ENCODE measurements around the gene FNBP1L.

FNBP1L gene

GRCh38 chr1:93447481-93448291 is at the start of gene FNBP1L:
FNBP1L (plus strand) TSS chr1:93448118; CDS start chr1:93448282, 164 bp downstream.
- peak; percentile 35 for DNase-seq (ENCODE audit: low read depth)

GRCh38 chr1:93399781-93400180 is 48.1 kb upstream of the FNBP1L start:
- no peak for DNase-seq (ENCODE audit: low read depth)

- no peak for DNase-seq (ENCODE audit: low read depth)
Observed at GRCh38 chr1:93408203-93408602, 39.7 kb upstream of the FNBP1L start.

- DNase-seq (ENCODE audit: low read depth), result no peak
Observed at GRCh38 chr1:93411000-93411399, 36.9 kb upstream of the FNBP1L start.

- DNase-seq (ENCODE audit: low read depth), result no peak
Observed at GRCh38 chr1:93414749-93415148, 33.2 kb upstream of the FNBP1L start.

- no peak for DNase-seq (ENCODE audit: low read depth)
Observed at GRCh38 chr1:93415296-93415695, 32.6 kb upstream of the FNBP1L start.

GRCh38 chr1:93416183-93416582 is 31.7 kb upstream of the FNBP1L start:
- DNase-seq (ENCODE audit: low read depth), result no peak

- no peak for DNase-seq (ENCODE audit: low read depth)
Observed at GRCh38 chr1:93419344-93419743, 28.6 kb upstream of the FNBP1L start.

GRCh38 chr1:93420400-93420799 is 27.5 kb upstream of the FNBP1L start:
- DNase-seq (ENCODE audit: low read depth), result no peak

- DNase-seq (ENCODE audit: low read depth), result no peak
Observed at GRCh38 chr1:93426181-93426580, 21.7 kb upstream of the FNBP1L start.

GRCh38 chr1:93427656-93428055 is 20.3 kb upstream of the FNBP1L start:
- DNase-seq (ENCODE audit: low read depth), result no peak

GRCh38 chr1:93433407-93433961 is 14.4 kb upstream of the FNBP1L start:
- DNase-seq (ENCODE audit: low read depth), result no peak

GRCh38 chr1:93434088-93434487 is 13.8 kb upstream of the FNBP1L start:
- DNase-seq (ENCODE audit: low read depth), result no peak

- DNase-seq (ENCODE audit: low read depth), result no peak
Observed at GRCh38 chr1:93434987-93435386, 12.9 kb upstream of the FNBP1L start.

GRCh38 chr1:93435443-93435842 is 12.5 kb upstream of the FNBP1L start:
- no peak for DNase-seq (ENCODE audit: low read depth)

- DNase-seq (ENCODE audit: low read depth), result no peak
Observed at GRCh38 chr1:93436496-93436895, 11.4 kb upstream of the FNBP1L start.

- DNase-seq (ENCODE audit: low read depth), result no peak
Observed at GRCh38 chr1:93437976-93438605, 9.8 kb upstream of the FNBP1L start.

- DNase-seq (ENCODE audit: low read depth), result no peak
Observed at GRCh38 chr1:93438716-93439115, 9.2 kb upstream of the FNBP1L start.

GRCh38 chr1:93440272-93440671 is 7.6 kb upstream of the FNBP1L start:
- DNase-seq (ENCODE audit: low read depth), result no peak

GRCh38 chr1:93440706-93441105 is 7.2 kb upstream of the FNBP1L start:
- DNase-seq (ENCODE audit: low read depth), result no peak

GRCh38 chr1:93441589-93441988 is 6.3 kb upstream of the FNBP1L start:
- DNase-seq (ENCODE audit: low read depth), result no peak

GRCh38 chr1:93442008-93442666 is 5.8 kb upstream of the FNBP1L start:
- no peak for DNase-seq (ENCODE audit: low read depth)

GRCh38 chr1:93442741-93443140 is 5.2 kb upstream of the FNBP1L start:
- no peak for DNase-seq (ENCODE audit: low read depth)

Measured in stimulated activated CD8-positive, alpha-beta memory T cell treated with anti-CD3 and anti-CD28 coated beads, Interleukin-12 subunit alpha, Interleukin-12 subunit beta, amount 100 ng/mL, for 1 hour (primary cell).